ENCODE results near the gene GRXCR1. TPM values are rescaled to one million over a fixed set of nuclear protein-coding genes. Genes with fewer than 3 reads are reported as not detected.

Gene GRXCR1
- total and polyA plus RNA-seq, 7 donors: not detected

DNA sequence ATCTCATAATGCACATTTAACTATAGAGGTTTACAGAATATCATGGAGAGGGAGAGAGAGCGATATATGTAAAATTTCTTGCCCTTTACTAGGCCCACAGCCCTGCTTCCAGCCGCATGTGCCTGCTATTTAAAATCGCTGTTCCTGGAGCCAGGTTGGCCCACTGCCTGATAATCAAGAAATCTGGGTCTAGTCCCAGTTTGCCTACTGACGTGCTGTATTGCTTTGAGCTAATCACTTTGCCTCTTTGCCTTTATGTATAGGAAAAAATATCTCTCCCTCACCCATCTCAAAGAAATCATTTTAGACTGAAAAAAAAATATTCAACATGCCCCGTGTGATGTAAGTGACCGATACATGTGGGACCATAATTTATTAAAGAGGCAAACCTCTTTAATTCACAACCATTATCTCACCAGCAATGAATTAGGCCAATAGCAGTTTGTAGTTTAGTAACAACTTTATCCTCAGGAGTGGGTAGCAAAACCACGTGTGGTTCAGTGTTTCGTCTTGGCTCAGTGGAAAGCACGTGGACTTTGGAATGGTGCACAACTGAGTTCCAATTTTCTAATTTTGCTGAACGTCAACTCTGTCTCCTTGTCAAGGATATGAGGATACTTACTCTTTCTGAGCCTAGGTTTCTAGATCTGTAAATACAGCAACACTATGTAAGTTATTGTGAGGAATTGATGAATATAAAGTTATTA is 62.6 kb downstream of the GRXCR1 start:
- Histone ChIP-seq H3K4me3 (no peak overlapping the region), H3K27me3 (ENCODE audit: insufficient read depth in 3 of 3, low read length in 2 of 3) (no peaks in the 10 kb centered on the region), H3K36me3 (ENCODE audit: insufficient read depth in 1 of 2, low read depth in 1 of 2) (no peaks in the 10 kb centered on the region), H3K9me3 (no peaks in the 10 kb centered on the region), H3K27ac (no peak overlapping the region), H3K4me1 (no peaks in the 10 kb centered on the region)
- intact Hi-C loops (cut with DNase I): no loop called here
- peak in 3 of 4 donors; percentile 48 to 54 (median 50) for ATAC-seq
- DNase-seq: peak in 1 of 2 donors; percentile 47
- no peak for TF ChIP-seq CTCF (IDR thresholded peaks at IDR 0.05)
- WGBS, 3 donors: 40 to 59% (median 41%) methylated on average over 10 of the region's 10 CpGs

DNA sequence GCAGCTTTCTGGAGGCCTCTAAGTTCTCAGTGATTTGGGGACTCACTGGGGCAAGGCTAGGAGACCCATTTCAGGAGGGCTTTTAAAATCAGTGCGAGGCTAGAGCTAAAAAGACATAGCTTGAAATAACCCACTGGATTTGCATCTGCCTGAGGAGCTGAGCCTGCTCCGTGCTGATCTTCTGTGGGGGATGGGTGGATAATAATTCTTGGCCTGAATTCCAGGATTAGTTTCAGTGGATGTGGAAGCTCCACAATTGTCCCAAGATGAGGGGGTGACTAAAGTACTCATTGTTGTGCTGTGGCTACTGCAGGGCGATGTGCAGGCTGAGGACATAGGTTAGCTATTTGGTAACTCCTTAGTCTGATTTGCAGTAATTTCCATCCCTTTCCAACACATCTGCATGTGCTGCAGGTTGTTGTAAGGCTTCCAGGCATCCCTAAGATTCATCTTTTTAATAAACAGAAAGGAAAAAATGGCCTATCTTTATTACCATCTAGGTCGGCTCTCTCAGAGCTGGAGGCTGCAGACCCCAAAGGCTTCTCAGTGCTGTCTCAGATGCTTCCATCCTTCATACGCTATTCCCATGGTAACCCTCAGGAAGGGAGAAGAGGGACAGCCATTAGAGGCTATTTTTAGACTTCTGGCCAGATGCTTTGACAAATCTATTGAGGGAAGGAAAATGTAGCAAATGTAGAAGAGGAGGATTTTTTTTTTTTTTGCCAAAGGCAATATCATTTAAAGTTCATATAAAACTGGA is 63.4 kb downstream of the GRXCR1 start:
- Histone ChIP-seq H3K4me3 (no peak overlapping the region), H3K27ac (no peak overlapping the region), H3K4me1 (no peaks in the 10 kb centered on the region), H3K27me3 (ENCODE audit: insufficient read depth in 3 of 3, low read length in 2 of 3) (no peaks in the 10 kb centered on the region), H3K9me3 (no peaks in the 10 kb centered on the region), H3K36me3 (ENCODE audit: insufficient read depth in 1 of 2, low read depth in 1 of 2) (no peaks in the 10 kb centered on the region)
- WGBS, 3 donors: 57 to 59% (median 57%) methylated on average over 5 of the region's 5 CpGs
- intact Hi-C loops (cut with DNase I): no loop called here
- DNase-seq: no peak
- TF ChIP-seq CTCF (IDR thresholded peaks at IDR 0.05): no peak
- ATAC-seq: no peak

- Histone ChIP-seq H3K27ac (no peak overlapping the region), H3K9me3 (no peaks in the 10 kb centered on the region), H3K4me3 (no peak overlapping the region), H3K27me3 (ENCODE audit: insufficient read depth in 3 of 3, low read length in 2 of 3) (no peaks in the 10 kb centered on the region), H3K36me3 (ENCODE audit: insufficient read depth in 1 of 2, low read depth in 1 of 2) (no peaks in the 10 kb centered on the region), H3K4me1 (no peaks in the 10 kb centered on the region)
- ATAC-seq: no peak
- no peak for TF ChIP-seq CTCF (IDR thresholded peaks at IDR 0.05)
- DNase-seq: no peak
- 22 to 27% (median 24%) methylated on average over 2 of the region's 2 CpGs for WGBS, 3 donors
- intact Hi-C loops (cut with DNase I): no loop called here
These were observed 72.8 kb downstream of the GRXCR1 start for GRCh38 chr4:42965326-42965725.

DNA sequence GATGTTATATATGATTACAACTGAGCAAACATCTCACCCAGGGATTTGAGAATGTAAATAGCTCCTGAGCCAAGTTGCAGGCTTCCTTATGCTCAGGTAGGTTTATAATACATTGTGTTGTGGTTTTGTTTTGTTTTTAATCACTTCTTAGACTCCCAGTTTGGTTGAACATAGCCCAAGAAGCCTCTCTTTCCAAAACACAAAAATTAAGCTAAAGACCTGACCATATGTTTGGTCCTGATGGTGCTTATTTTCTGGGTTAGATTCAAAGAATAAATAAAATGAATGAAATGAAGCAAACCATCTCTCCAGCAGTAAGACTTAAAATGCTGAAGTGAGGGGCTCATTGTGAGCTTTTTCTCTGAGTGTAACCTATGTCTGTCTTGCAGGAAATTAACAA is 93.5 kb downstream of the GRXCR1 start:
- DNase-seq (no peak), ATAC-seq (no peak)
- Histone ChIP-seq H3K36me3 (ENCODE audit: insufficient read depth in 1 of 2, low read depth in 1 of 2) (no peaks in the 10 kb centered on the region), H3K4me1 (no peaks in the 10 kb centered on the region), H3K9me3 (peaks cover 6% of the 10 kb centered on the region), H3K27ac (no peak overlapping the region), H3K27me3 (ENCODE audit: insufficient read depth in 3 of 3, low read length in 2 of 3) (no peaks in the 10 kb centered on the region), H3K4me3 (no peak overlapping the region)
- intact Hi-C loops (cut with DNase I): no loop called here
- TF ChIP-seq CTCF (IDR thresholded peaks at IDR 0.05): no peak

All from psoas muscle (tissue), 8 donors.